ENCODE data around the gene NRXN3. TPM values are rescaled to one million over a fixed set of nuclear protein-coding genes. Genes with fewer than 3 reads are reported as not detected.

Gene NRXN3
- total RNA-seq, 1 experiment from 2014 or later: not detected

GRCh38 chr14:79695307-79695706 is 1525.1 kb downstream of the NRXN3 start:
- ChIA-PET CTCF (no interaction called here), POLR2A (no interaction called here), RAD21 (ENCODE audit: low non-redundant PET in 1 of 2, low total read pairs in 2 of 2, uncharacterized antibody in 2 of 2, unreplicated experiment in 2 of 2) (no interaction called here)
- H3K36me3 ChIP-seq (ENCODE audit: control insufficient read depth in 1 of 2, insufficient read depth in 2 of 2, low read length in 2 of 2): no peaks in the 10 kb centered on the region
- H3K9me3 ChIP-seq (ENCODE audit: control insufficient read depth in 1 of 2, insufficient read depth in 1 of 2, low read depth in 1 of 2, low read length in 2 of 2): peaks cover 9 to 26% of the 10 kb centered on the region in 2 experiments; a peak in 2 of 4 replicates
- H4K20me1 ChIP-seq (ENCODE audit: insufficient read depth): no peaks in the 10 kb centered on the region
- no peaks in the 10 kb centered on the region for H3K27me3 ChIP-seq (ENCODE audit: insufficient read depth, low read length)
- ATAC-seq (no peak), DNase-seq (ENCODE audit: low read depth, low spot score) (no peak)
- H3K9me2 ChIP-seq (ENCODE audit: insufficient read depth): no peaks in the 10 kb centered on the region
- H3K4me3 ChIP-seq (replicated peaks in 1 of 2; ENCODE audit: low read depth in 1 of 2, low read length in 2 of 2): no peak overlapping the region
- intact Hi-C loops (cut with micrococcal nuclease): no loop called here
- H2AFZ ChIP-seq (ENCODE audit: low read depth, low read length, poor library complexity, severe bottlenecking): no peak overlapping the region
- H3K4me1 ChIP-seq (ENCODE audit: control insufficient read depth in 1 of 2, insufficient read depth in 2 of 2, low read length in 2 of 2): no peaks in the 10 kb centered on the region
- TF ChIP-seq EZH2phosphoT487 (IDR thresholded peaks at IDR 0.05; ENCODE audit: borderline replicate concordance): no peak
- no peak for TF ChIP-seq ZFX (IDR thresholded peaks at IDR 0.05)
- no peak for TF ChIP-seq TCF7L2 (IDR thresholded peaks at IDR 0.05; ENCODE audit: borderline replicate concordance, extremely low read depth, insufficient read depth, insufficient read length)
- no peak for TF ChIP-seq YY1 (IDR thresholded peaks at IDR 0.05; ENCODE audit: extremely low read depth, insufficient replicate concordance, low read depth, low read length)
- TF ChIP-seq POLR2A (IDR thresholded peaks at IDR 0.05; ENCODE audit: borderline replicate concordance, extremely low read depth, insufficient read depth, insufficient read length): no peak
- TF ChIP-seq REST (IDR thresholded peaks at IDR 0.05; ENCODE audit: low read depth): no peak
- TF ChIP-seq ELF1 (IDR thresholded peaks at IDR 0.05; ENCODE audit: borderline replicate concordance, low read depth): no peak
- TF ChIP-seq CBX3 (IDR thresholded peaks at IDR 0.05; ENCODE audit: low read depth): no peak
- no peak for TF ChIP-seq CTCF (IDR thresholded peaks at IDR 0.05 in 2 of 3, conservative IDR thresholded peaks at IDR 0.05 in 1 of 3; ENCODE audit: borderline replicate concordance in 1 of 3, insufficient read depth in 1 of 3, low read depth in 2 of 3, low read length in 2 of 3)
- TF ChIP-seq JUND (IDR thresholded peaks at IDR 0.05): no peak
- TF ChIP-seq EGR1 (IDR thresholded peaks at IDR 0.05; ENCODE audit: low read depth): no peak
- no peak overlapping the region for H3K27ac ChIP-seq (ENCODE audit: low read depth, low read length)
- no peak overlapping the region for H3K9ac ChIP-seq (ENCODE audit: low read length)
- no peak overlapping the region for H3K4me2 ChIP-seq (ENCODE audit: low read length)
- BruUV-seq (replicated peaks): no TSS peak
- no peaks in the 10 kb centered on the region for H3K79me2 ChIP-seq (ENCODE audit: insufficient read depth, low read length)

Measured in HCT116 (cell line).